PC-9 (cell line): Measurements from ENCODE around the gene STAG1. TPM values are rescaled to one million over a fixed set of nuclear protein-coding genes. Genes with fewer than 3 reads are reported as not detected.

ENCODE experiments used
- BruUV-seq: library from RNA; stranded (reverse); fragments of 400-500 nt; replicated peaks from 2 replicates; lab custom pipeline; 2021; lab: Mats Ljungman, UMichigan
- CTCF ChIA-PET: fragments of 300-600 bp; sonication (Branson Sonifier 250); formaldehyde crosslinking; loops from one replicate; lab custom pipeline; 2022; ENCODE audit warnings: antibody characterized with exemption; lab: Charles Lee
- POLR2A ChIA-PET: fragments of 300-600 bp; sonication (Branson Sonifier 250); formaldehyde crosslinking; loops from one replicate; lab custom pipeline; 2022; ENCODE audit warnings: antibody characterized with exemption; ENCODE audit not compliant: unreplicated experiment; lab: Charles Lee
- DNase-seq, 2 experiments: peaks; one replicate each; pipeline versions ENCODE4 v3.0.0 to v3.0.0-alpha.2; 2015 to 2022; ENCODE audit warnings: mixed read lengths in 1 of 2
- H2AFZ ChIP-seq: fragments of 200-600 bp; sonication (generic); 2 replicates; pipeline ENCODE4 v1.8.1; 2017; ENCODE audit warnings: antibody characterized with exemption
- H3F3A ChIP-seq: fragments of 200-600 bp; sonication (generic); 2 replicates; pipeline ENCODE4 v1.8.1; 2017; ENCODE audit warnings: antibody characterized with exemption, mild to moderate bottlenecking, low read depth; ENCODE audit not compliant: insufficient read depth
- H3K27ac ChIP-seq: fragments of 200-600 bp; sonication (generic); 2 replicates; pipeline ENCODE4 v1.6.1; 2016; ENCODE audit warnings: mixed run types
- H3K27me3 ChIP-seq: fragments of 200-600 bp; sonication (generic); 2 replicates; pipeline ENCODE4 v1.6.1; 2016; ENCODE audit warnings: low read depth, mixed run types; ENCODE audit not compliant: insufficient read depth
- H3K36me3 ChIP-seq: fragments of 200-600 bp; sonication (generic); 2 replicates; pipeline ENCODE4 v1.6.1; 2016; ENCODE audit warnings: low read depth, mixed run types
- H3K4me1 ChIP-seq: fragments of 200-600 bp; sonication (generic); replicated peaks from 2 replicates; pipeline ENCODE4 v1.6.1; 2016; ENCODE audit warnings: mixed run types; ENCODE audit not compliant: insufficient read depth
- H3K4me2 ChIP-seq: fragments of 200-600 bp; sonication (generic); 2 replicates; pipeline ENCODE4 v1.6.1; 2017; ENCODE audit warnings: mixed run types
- H3K4me3 ChIP-seq: fragments of 200-600 bp; sonication (generic); 2 replicates; pipeline ENCODE4 v1.6.1; 2016; ENCODE audit warnings: mixed run types
- H3K79me2 ChIP-seq: fragments of 200-600 bp; sonication (generic); 2 replicates; pipeline ENCODE4 v1.6.1; 2017; ENCODE audit warnings: low read depth, mixed run types
- H3K9me2 ChIP-seq: fragments of 200-600 bp; sonication (generic); 2 replicates; pipeline ENCODE4 v1.8.1; 2017; ENCODE audit warnings: mild to moderate bottlenecking; ENCODE audit not compliant: insufficient read depth
- H3K9me3 ChIP-seq: fragments of 200-600 bp; sonication (generic); 2 replicates; pipeline ENCODE4 v1.8.1; 2016; ENCODE audit warnings: low read depth; ENCODE audit not compliant: insufficient read depth
- H4K20me1 ChIP-seq: fragments of 200-600 bp; sonication (generic); 2 replicates; pipeline ENCODE4 v1.8.1; 2017; ENCODE audit not compliant: insufficient read depth
- CTCF ChIP-seq: fragments of 200-600 bp; sonication (generic); conservative IDR thresholded peaks from 2 replicates; pipeline ENCODE4 v1.6.1; 2017; ENCODE audit warnings: mixed run types, antibody characterized with exemption, mild to moderate bottlenecking, moderate library complexity
- EZH2 ChIP-seq: fragments of 200-600 bp; sonication (generic); IDR thresholded peaks from 2 replicates; pipeline ENCODE4 v1.8.0; 2017; ENCODE audit warnings: antibody characterized with exemption, low read depth
- intact Hi-C: fragments of 100-400 bp; cut with micrococcal nuclease; formaldehyde crosslinking; loops from one replicate; pipeline ENCODE4 v1.10.0; 2022; ENCODE audit not compliant: unreplicated experiment
- total RNA-seq: library from RNA; stranded (reverse); gene quantifications from 2 replicates; pipeline ENCODE4 v1.2.3, GENCODE V29; 2021

Gene STAG1
- total RNA-seq, 1 experiment from 2014 or later = 39.3 TPM

GRCh38 chr3:136543385-136543784, 208.8 kb downstream of the STAG1 start:
- 0 out of 2 replicates have a peak, but pooled peaks cover 4% of the 10 kb centered on the region for H3K79me2 ChIP-seq
- intact Hi-C loops = loop anchor here (10.0 kb wide), 1 partner anchor 469 kb away; no protein-coding TSS in a partner anchor

GRCh38 chr3:136535906-136536305, 216.3 kb downstream of the STAG1 start:
- TF ChIP-seq CTCF = no peak
- TF ChIP-seq EZH2 = no peak
- Histone ChIP-seq H3K4me1 (no peaks in the 10 kb centered on the region), H3K9me3 (0 out of 2 replicates have a peak, but pooled peaks cover 4% of the 10 kb centered on the region), H4K20me1 (no peaks in the 10 kb centered on the region), H3K27me3 (no peaks in the 10 kb centered on the region), H2AFZ (no peak overlapping the region), H3K4me2 (no peak overlapping the region), H3K36me3 (no peaks in the 10 kb centered on the region), H3K27ac (no peak overlapping the region), H3K9me2 (no peaks in the 10 kb centered on the region), H3K79me2 (no peaks in the 10 kb centered on the region), H3K4me3 (no peak overlapping the region), H3F3A (no peaks in the 10 kb centered on the region)
- no peak for DNase-seq
- BruUV-seq = no TSS peak
- CTCF ChIA-PET = no interaction called here
- POLR2A ChIA-PET = no interaction called here
- intact Hi-C loops = no loop called here

More at GRCh38 chr3:136543385-136543784, 208.8 kb downstream of the STAG1 start:
- CTCF ChIA-PET = no interaction called here
- DNase-seq = no peak
- no peaks in the 10 kb centered on the region for H3K36me3 ChIP-seq
- no peak overlapping the region for H3K4me2 ChIP-seq
- no peaks in the 10 kb centered on the region for H3K9me3 ChIP-seq
- peaks cover 18% of the 10 kb centered on the region; the same call in 1 of the 2 replicates for H3F3A ChIP-seq
- no peaks in the 10 kb centered on the region for H4K20me1 ChIP-seq
- H3K27me3 ChIP-seq = no peaks in the 10 kb centered on the region
- no peak overlapping the region for H3K27ac ChIP-seq
- TF ChIP-seq CTCF = no peak
- TF ChIP-seq EZH2 = no peak
- no peaks in the 10 kb centered on the region for H3K9me2 ChIP-seq
- BruUV-seq = no TSS peak
- POLR2A ChIA-PET = interaction anchor here (0.6 kb wide), 1 partner anchor 209 kb away, joined by 3 read pairs; no protein-coding TSS in a partner anchor
- no peak overlapping the region for H3K4me3 ChIP-seq
- 0 out of 2 replicates have a peak, but pooled peaks cover 4% of the 10 kb centered on the region for H3K4me1 ChIP-seq
- H2AFZ ChIP-seq = no peak overlapping the region

- ChIA-PET CTCF (no interaction called here), POLR2A (no interaction called here)
- Histone ChIP-seq H3K4me2 (no peak overlapping the region), H3K27ac (no peak overlapping the region), H3K27me3 (no peaks in the 10 kb centered on the region), H3K36me3 (no peaks in the 10 kb centered on the region), H2AFZ (no peak overlapping the region), H3K4me3 (no peak overlapping the region), H3K9me3 (0 out of 2 replicates have a peak, but pooled peaks cover 4% of the 10 kb centered on the region), H3F3A (no peaks in the 10 kb centered on the region), H3K79me2 (peaks cover 6% of the 10 kb centered on the region; the same call in 1 of the 2 replicates), H3K4me1 (no peaks in the 10 kb centered on the region), H3K9me2 (no peaks in the 10 kb centered on the region), H4K20me1 (no peaks in the 10 kb centered on the region)
- no peak for DNase-seq
- TF ChIP-seq CTCF (no peak), EZH2 (no peak)
- no TSS peak for BruUV-seq
- intact Hi-C loops = no loop called here
Measured at GRCh38 chr3:136532766-136533165, 219.4 kb downstream of the STAG1 start.
